ENCODE measurements around the gene CEP83. TPM values are rescaled to one million over a fixed set of nuclear protein-coding genes. Genes with fewer than 3 reads are reported as not detected.

The CEP83 gene
- polyA plus RNA-seq, 1 of the 3 experiments (the other 2 are of a cell fraction): 2.5 TPM

DNA sequence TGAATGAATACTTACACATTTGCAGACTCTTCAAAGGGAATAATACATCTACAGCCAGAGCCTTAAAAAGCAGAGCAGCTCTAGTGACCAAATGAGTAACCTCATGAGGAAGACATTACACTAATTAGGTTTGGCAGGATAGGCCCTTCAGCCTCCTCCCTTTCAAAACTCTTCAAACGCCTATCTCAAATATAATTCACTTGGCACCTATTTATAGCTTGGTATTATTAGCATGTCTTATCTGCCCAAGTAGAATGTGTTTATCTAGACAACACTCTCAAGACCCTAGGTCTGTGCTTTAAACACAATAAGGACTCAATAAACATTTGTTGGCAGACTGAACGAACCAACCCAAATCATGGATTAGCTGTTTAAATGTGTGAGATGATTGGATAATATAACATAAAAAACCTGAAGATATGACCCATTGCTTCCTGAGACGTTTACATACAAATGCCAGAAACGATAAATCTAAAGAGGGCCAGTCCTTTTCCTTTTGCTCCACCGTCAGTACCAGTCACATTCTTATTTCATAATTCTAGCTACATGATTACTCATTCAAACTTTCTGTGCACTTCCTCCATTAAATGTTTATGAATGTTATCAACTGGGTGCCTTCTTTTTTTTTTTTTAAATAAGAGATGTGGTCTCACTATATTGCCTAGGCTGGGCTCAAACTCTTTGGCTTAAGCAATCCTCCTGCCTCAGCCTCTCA is 123.3 kb downstream of the CEP83 start:
- POLR2A ChIA-PET: no interaction called here
- H4K20me1 ChIP-seq (ENCODE audit: insufficient read depth): no peaks in the 10 kb centered on the region
- H3K4me3 ChIP-seq (ENCODE audit: low read depth in 2 of 2, low read length in 1 of 2): no peak overlapping the region
- WGBS (ENCODE audit: low lambda C conversion rate): 91% methylated on average over 5 of the region's 5 CpGs
- CTCF ChIA-PET: no interaction called here
- no peak overlapping the region for H3K4me2 ChIP-seq
- TF ChIP-seq TEAD4 (IDR thresholded peaks at IDR 0.05; ENCODE audit: borderline replicate concordance, insufficient read depth): no peak
- no peak for TF ChIP-seq CHD2 (IDR thresholded peaks at IDR 0.05; ENCODE audit: low read length, partially characterized antibody)
- no peak for TF ChIP-seq JUND (IDR thresholded peaks at IDR 0.05)
- TF ChIP-seq, protein P1, sequence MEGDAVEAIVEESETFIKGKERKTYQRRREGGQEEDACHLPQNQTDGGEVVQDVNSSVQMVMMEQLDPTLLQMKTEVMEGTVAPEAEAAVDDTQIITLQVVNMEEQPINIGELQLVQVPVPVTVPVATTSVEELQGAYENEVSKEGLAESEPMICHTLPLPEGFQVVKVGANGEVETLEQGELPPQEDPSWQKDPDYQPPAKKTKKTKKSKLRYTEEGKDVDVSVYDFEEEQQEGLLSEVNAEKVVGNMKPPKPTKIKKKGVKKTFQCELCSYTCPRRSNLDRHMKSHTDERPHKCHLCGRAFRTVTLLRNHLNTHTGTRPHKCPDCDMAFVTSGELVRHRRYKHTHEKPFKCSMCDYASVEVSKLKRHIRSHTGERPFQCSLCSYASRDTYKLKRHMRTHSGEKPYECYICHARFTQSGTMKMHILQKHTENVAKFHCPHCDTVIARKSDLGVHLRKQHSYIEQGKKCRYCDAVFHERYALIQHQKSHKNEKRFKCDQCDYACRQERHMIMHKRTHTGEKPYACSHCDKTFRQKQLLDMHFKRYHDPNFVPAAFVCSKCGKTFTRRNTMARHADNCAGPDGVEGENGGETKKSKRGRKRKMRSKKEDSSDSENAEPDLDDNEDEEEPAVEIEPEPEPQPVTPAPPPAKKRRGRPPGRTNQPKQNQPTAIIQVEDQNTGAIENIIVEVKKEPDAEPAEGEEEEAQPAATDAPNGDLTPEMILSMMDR (IDR thresholded peaks at IDR 0.05): no peak
- TF ChIP-seq RFX5 (IDR thresholded peaks at IDR 0.05; ENCODE audit: low read length): no peak
- no peak for TF ChIP-seq RXRA (IDR thresholded peaks at IDR 0.05; ENCODE audit: borderline replicate concordance, low read depth)
- no peak for TF ChIP-seq FOSL2 (IDR thresholded peaks at IDR 0.05; ENCODE audit: borderline replicate concordance, low read depth)
- no peak for TF ChIP-seq FOXM1 (IDR thresholded peaks at IDR 0.05; ENCODE audit: low read depth)
- no peak for TF ChIP-seq NFIC (IDR thresholded peaks at IDR 0.05; ENCODE audit: borderline replicate concordance)
- no peak for TF ChIP-seq TAF1 (IDR thresholded peaks at IDR 0.05; ENCODE audit: borderline replicate concordance, low read depth, low read length)
- no peak for TF ChIP-seq EZH2phosphoT487 (IDR thresholded peaks at IDR 0.05; ENCODE audit: borderline replicate concordance, low read depth)
- TF ChIP-seq, protein P2, sequence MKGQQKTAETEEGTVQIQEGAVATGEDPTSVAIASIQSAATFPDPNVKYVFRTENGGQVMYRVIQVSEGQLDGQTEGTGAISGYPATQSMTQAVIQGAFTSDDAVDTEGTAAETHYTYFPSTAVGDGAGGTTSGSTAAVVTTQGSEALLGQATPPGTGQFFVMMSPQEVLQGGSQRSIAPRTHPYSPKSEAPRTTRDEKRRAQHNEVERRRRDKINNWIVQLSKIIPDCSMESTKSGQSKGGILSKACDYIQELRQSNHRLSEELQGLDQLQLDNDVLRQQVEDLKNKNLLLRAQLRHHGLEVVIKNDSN (IDR thresholded peaks at IDR 0.05; ENCODE audit: borderline replicate concordance, low read depth): no peak
- H3K9me2 ChIP-seq: no peaks in the 10 kb centered on the region
- H3K9ac ChIP-seq: no peak overlapping the region
- H3K36me3 ChIP-seq (replicated peaks in 1 of 2; ENCODE audit: control insufficient read depth in 1 of 2, insufficient read depth in 2 of 2, low read length in 1 of 2): peaks cover 0 to 9% of the 10 kb centered on the region in 2 experiments
- no peaks in the 10 kb centered on the region for H3K9me3 ChIP-seq
- no peaks in the 10 kb centered on the region for H3K79me2 ChIP-seq (ENCODE audit: insufficient read depth)
- H3K27me3 ChIP-seq (ENCODE audit: insufficient read depth): no peaks in the 10 kb centered on the region
- H2AFZ ChIP-seq (ENCODE audit: low read depth): no peak overlapping the region
- H3K4me1 ChIP-seq (ENCODE audit: control insufficient read depth in 1 of 2, insufficient read depth in 2 of 2, low read depth in 1 of 2, low read length in 1 of 2): no peaks in the 10 kb centered on the region
- DNase-seq: no peak
- no peaks in the 10 kb centered on the region for H3F3A ChIP-seq (replicated peaks; ENCODE audit: insufficient read depth)
- H3K27ac ChIP-seq (ENCODE audit: low read depth in 2 of 2, low read length in 1 of 2): no peak overlapping the region

DNA sequence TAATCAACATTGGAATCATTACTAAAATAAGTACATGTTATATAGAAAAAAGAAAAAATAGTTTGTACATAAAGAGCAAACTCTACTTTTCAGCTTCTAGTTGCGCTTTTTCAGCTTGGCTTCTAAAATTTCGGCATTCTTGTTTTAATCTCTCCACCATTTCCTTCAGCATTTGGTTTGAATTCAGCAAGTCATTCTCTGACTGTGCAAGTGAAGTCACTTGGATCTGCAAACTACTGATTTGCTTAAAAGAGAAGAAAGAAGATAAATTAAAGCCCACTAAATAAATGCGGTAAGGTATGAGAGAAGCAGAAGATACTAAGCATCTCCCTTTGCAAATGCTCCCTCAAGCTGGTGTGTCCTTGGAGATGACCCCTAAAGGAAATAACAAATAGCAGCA is 126.3 kb downstream of the CEP83 start:
- H3K9ac ChIP-seq: no peak overlapping the region
- H3F3A ChIP-seq (replicated peaks; ENCODE audit: insufficient read depth): no peaks in the 10 kb centered on the region
- H3K9me3 ChIP-seq: no peaks in the 10 kb centered on the region
- H4K20me1 ChIP-seq (ENCODE audit: insufficient read depth): no peaks in the 10 kb centered on the region
- H3K4me1 ChIP-seq (ENCODE audit: control insufficient read depth in 1 of 2, insufficient read depth in 2 of 2, low read depth in 1 of 2, low read length in 1 of 2): no peaks in the 10 kb centered on the region
- 97% methylated on average over 3 of the region's 3 CpGs for WGBS (ENCODE audit: low lambda C conversion rate)
- H3K9me2 ChIP-seq: no peaks in the 10 kb centered on the region
- CTCF ChIA-PET: no interaction called here
- TF ChIP-seq RFX5 (IDR thresholded peaks at IDR 0.05; ENCODE audit: low read length): no peak
- TF ChIP-seq RXRA (IDR thresholded peaks at IDR 0.05; ENCODE audit: borderline replicate concordance, low read depth): no peak
- TF ChIP-seq TCF12 (IDR thresholded peaks at IDR 0.05): no peak
- TF ChIP-seq, protein P3, sequence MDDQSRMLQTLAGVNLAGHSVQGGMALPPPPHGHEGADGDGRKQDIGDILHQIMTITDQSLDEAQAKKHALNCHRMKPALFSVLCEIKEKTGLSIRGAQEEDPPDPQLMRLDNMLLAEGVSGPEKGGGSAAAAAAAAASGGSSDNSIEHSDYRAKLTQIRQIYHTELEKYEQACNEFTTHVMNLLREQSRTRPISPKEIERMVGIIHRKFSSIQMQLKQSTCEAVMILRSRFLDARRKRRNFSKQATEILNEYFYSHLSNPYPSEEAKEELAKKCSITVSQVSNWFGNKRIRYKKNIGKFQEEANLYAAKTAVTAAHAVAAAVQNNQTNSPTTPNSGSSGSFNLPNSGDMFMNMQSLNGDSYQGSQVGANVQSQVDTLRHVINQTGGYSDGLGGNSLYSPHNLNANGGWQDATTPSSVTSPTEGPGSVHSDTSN (IDR thresholded peaks at IDR 0.05): no peak
- TF ChIP-seq NFIC (IDR thresholded peaks at IDR 0.05; ENCODE audit: borderline replicate concordance): no peak
- TF ChIP-seq FOXJ3 (CRISPR knock-in tag; IDR thresholded peaks at IDR 0.05): no peak
- TF ChIP-seq NRF1 (IDR thresholded peaks at IDR 0.05; ENCODE audit: low read depth, low read length): no peak
- no peak for TF ChIP-seq CHD2 (IDR thresholded peaks at IDR 0.05; ENCODE audit: low read length, partially characterized antibody)
- no peak for TF ChIP-seq MXI1 (IDR thresholded peaks at IDR 0.05; ENCODE audit: low read depth, low read length)
- no peak for TF ChIP-seq FOSL2 (IDR thresholded peaks at IDR 0.05; ENCODE audit: borderline replicate concordance, low read depth)
- no peak for TF ChIP-seq GABPA (IDR thresholded peaks at IDR 0.05; ENCODE audit: low read depth)
- TF ChIP-seq RCOR1 (IDR thresholded peaks at IDR 0.05; ENCODE audit: low read length): no peak
- no peak for TF ChIP-seq SIN3A (IDR thresholded peaks at IDR 0.05; ENCODE audit: borderline replicate concordance, low read depth, low read length)
- TF ChIP-seq ELF1 (IDR thresholded peaks at IDR 0.05): no peak
- no peak for TF ChIP-seq JUND (IDR thresholded peaks at IDR 0.05)
- H2AFZ ChIP-seq (ENCODE audit: low read depth): no peak overlapping the region
- POLR2A ChIA-PET: no interaction called here
- H3K27me3 ChIP-seq (ENCODE audit: insufficient read depth): no peaks in the 10 kb centered on the region
- H3K4me2 ChIP-seq: no peak overlapping the region
- no peaks in the 10 kb centered on the region for H3K79me2 ChIP-seq (ENCODE audit: insufficient read depth)
- H3K36me3 ChIP-seq (replicated peaks in 1 of 2; ENCODE audit: control insufficient read depth in 1 of 2, insufficient read depth in 2 of 2, low read length in 1 of 2): peaks cover 4 to 15% of the 10 kb centered on the region in 2 experiments
- H3K4me3 ChIP-seq (ENCODE audit: low read depth in 2 of 2, low read length in 1 of 2): no peak overlapping the region
- no peak for DNase-seq
- H3K27ac ChIP-seq (ENCODE audit: low read depth in 2 of 2, low read length in 1 of 2): no peak overlapping the region

All from SK-N-SH (cell line).